Smooth muscle cell (in vitro differentiated cells): Measurements from ENCODE around the gene NEUROG3. TPM values are rescaled to one million over a fixed set of nuclear protein-coding genes. Genes with fewer than 3 reads are reported as not detected.

Experiments
- DNase-seq: peaks from one replicate; lab custom pipeline; 2025; ENCODE audit not compliant: unreplicated experiment; lab: John Stamatoyannopoulos, UW
- H2AFZ ChIP-seq: fragments of 200-600 bp; sonication (generic); 2 replicates; pipeline ENCODE4 v1.6.0; 2016; ENCODE audit warnings: antibody characterized with exemption, low read depth, mild to moderate bottlenecking
- H3F3A ChIP-seq: fragments of 200-600 bp; sonication (generic); 2 replicates; pipeline ENCODE4 v1.6.0; 2017; ENCODE audit warnings: antibody characterized with exemption, low read depth
- H3K27ac ChIP-seq: fragments of 200-600 bp; sonication (generic); 2 replicates; pipeline ENCODE4 v1.5.1; 2016; ENCODE audit warnings: low read depth, mild to moderate bottlenecking
- H3K27me3 ChIP-seq: fragments of 200-600 bp; sonication (generic); 2 replicates; pipeline ENCODE4 v1.6.1; 2016; ENCODE audit warnings: low read depth, mild to moderate bottlenecking
- H3K36me3 ChIP-seq: fragments of 200-600 bp; sonication (generic); 2 replicates; pipeline ENCODE4 v1.5.1; 2016; ENCODE audit warnings: low read depth
- H3K4me1 ChIP-seq: fragments of 200-600 bp; sonication (generic); 2 replicates; pipeline ENCODE4 v1.5.1; 2016; ENCODE audit warnings: low read depth
- H3K4me2 ChIP-seq: fragments of 200-600 bp; sonication (generic); 2 replicates; pipeline ENCODE4 v1.6.0; 2016; ENCODE audit warnings: mild to moderate bottlenecking
- H3K4me3 ChIP-seq: fragments of 200-600 bp; sonication (generic); 2 replicates; pipeline ENCODE4 v1.5.1; 2016; ENCODE audit warnings: mild to moderate bottlenecking
- H3K79me2 ChIP-seq: fragments of 200-600 bp; sonication (generic); 2 replicates; pipeline ENCODE4 v1.6.0; 2016; ENCODE audit warnings: low read depth, mild to moderate bottlenecking
- H3K9ac ChIP-seq: fragments of 200-600 bp; sonication (generic); 2 replicates; pipeline ENCODE4 v1.6.0; 2016; ENCODE audit warnings: low read depth
- H3K9me3 ChIP-seq: fragments of 200-600 bp; sonication (generic); replicated peaks from 2 replicates; pipeline ENCODE4 v1.5.1; 2016; ENCODE audit warnings: low read depth
- H4K20me1 ChIP-seq: fragments of 200-600 bp; sonication (generic); 2 replicates; pipeline ENCODE4 v1.6.0; 2016; ENCODE audit warnings: low read depth
- WGBS: methylation state at CpG from one replicate; pipeline ENCODE4 v1.1.7; 2016; ENCODE audit warnings: low lambda C conversion rate; 5-methylcytosine and 5-hydroxymethylcytosine counted together
- polyA plus RNA-seq: library from polyadenylated mRNA; unstranded; fragments of >200 nt; fragmentation: Nextera tagmentation; extraction: Ambion mirVana; gene quantifications from 2 replicates; pipeline ENCODE4 v1.2.1, GENCODE V29; 2016
- total RNA-seq: library from RNA; depleted of rRNA; stranded (reverse); fragments of >200 nt; gene quantifications from 2 replicates; pipeline ENCODE4 v1.2.3, GENCODE V29; 2014
- TF ChIP-seq, protein P1 (sequence below): fragments of 200-600 bp; sonication (generic); IDR thresholded peaks from 2 replicates; pipeline ENCODE4 v1.5.1; 2017; ENCODE audit warnings: borderline replicate concordance, mild to moderate bottlenecking, antibody characterized with exemption; ENCODE audit not compliant: insufficient read depth, poor library complexity, severe bottlenecking

Gene NEUROG3
- total and polyA plus RNA-seq, 2 experiments from 2014 or later, result not detected

DNA sequence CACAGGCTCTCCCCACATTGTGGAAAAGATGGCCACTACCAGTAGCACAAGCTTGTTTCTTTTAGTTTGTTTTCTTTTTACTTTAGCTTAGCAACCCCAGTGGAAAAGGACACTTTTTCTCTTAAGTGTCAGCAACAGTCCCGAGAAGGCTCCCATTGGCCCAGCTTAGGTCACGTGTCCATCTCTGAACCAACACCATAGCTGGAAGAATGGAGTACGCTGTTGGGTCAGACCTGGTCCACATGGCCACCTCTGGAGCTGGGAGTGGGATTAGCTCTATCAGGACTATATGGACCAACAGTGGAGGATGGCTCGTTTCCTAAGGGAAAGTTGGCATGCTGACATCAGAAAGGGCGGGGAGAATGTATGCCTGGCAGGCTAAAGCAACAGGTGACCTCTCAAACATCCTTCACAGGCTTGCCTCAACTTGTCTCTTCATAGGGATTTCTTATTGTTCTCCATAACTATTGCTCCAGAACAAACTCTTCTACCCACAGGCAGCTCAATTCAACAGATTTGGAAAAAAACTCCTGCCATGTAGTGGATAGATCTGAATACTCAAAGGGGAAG is 27.6 kb upstream of the NEUROG3 start:
- 74% methylated on average over 5 of the region's 5 CpGs for WGBS
- DNase-seq, result no peak
- TF ChIP-seq, protein P1, sequence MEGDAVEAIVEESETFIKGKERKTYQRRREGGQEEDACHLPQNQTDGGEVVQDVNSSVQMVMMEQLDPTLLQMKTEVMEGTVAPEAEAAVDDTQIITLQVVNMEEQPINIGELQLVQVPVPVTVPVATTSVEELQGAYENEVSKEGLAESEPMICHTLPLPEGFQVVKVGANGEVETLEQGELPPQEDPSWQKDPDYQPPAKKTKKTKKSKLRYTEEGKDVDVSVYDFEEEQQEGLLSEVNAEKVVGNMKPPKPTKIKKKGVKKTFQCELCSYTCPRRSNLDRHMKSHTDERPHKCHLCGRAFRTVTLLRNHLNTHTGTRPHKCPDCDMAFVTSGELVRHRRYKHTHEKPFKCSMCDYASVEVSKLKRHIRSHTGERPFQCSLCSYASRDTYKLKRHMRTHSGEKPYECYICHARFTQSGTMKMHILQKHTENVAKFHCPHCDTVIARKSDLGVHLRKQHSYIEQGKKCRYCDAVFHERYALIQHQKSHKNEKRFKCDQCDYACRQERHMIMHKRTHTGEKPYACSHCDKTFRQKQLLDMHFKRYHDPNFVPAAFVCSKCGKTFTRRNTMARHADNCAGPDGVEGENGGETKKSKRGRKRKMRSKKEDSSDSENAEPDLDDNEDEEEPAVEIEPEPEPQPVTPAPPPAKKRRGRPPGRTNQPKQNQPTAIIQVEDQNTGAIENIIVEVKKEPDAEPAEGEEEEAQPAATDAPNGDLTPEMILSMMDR, result no peak
- no peak overlapping the region for H3K9ac ChIP-seq
- no peaks in the 10 kb centered on the region for H3K4me1 ChIP-seq
- H3K36me3 ChIP-seq, result no peaks in the 10 kb centered on the region
- H3K27me3 ChIP-seq, result peaks cover 28% of the 10 kb centered on the region
- no peaks in the 10 kb centered on the region for H3K9me3 ChIP-seq
- no peak overlapping the region for H3K4me2 ChIP-seq
- H2AFZ ChIP-seq, result no peak overlapping the region
- H3F3A ChIP-seq, result no peaks in the 10 kb centered on the region
- H4K20me1 ChIP-seq, result no peaks in the 10 kb centered on the region
- H3K27ac ChIP-seq, result no peak overlapping the region
- H3K4me3 ChIP-seq, result no peak overlapping the region
- no peaks in the 10 kb centered on the region for H3K79me2 ChIP-seq

DNA sequence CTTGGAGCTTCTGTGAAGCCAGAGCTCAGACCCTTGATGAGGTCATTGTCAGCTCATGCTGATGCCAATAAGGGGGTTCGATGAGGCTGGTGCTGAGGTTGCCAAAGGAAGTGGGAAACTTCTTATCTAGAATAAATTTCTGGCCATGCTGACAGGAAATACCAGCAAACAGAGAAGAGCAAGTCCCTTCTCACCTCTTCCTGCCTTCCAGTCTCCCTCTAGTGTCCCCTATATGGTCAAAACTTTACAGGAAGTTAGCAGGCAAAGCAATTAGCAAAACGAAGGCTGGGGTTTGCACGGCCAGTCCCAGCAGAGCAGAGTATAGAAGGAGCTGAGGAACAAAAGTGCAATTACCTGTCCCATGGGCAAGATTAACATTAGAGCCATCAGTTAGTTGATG is 15.1 kb upstream of the NEUROG3 start:
- H3K4me3 ChIP-seq, result no peak overlapping the region
- TF ChIP-seq, protein P1, result no peak
- no peak overlapping the region for H3K9ac ChIP-seq
- H2AFZ ChIP-seq, result no peak overlapping the region
- no peaks in the 10 kb centered on the region for H4K20me1 ChIP-seq
- H3K27me3 ChIP-seq, result peaks cover 39% of the 10 kb centered on the region
- no peak overlapping the region for H3K4me2 ChIP-seq
- no peaks in the 10 kb centered on the region for H3K9me3 ChIP-seq
- no peaks in the 10 kb centered on the region for H3K36me3 ChIP-seq
- no peak for DNase-seq
- no peak overlapping the region for H3K27ac ChIP-seq
- H3F3A ChIP-seq, result no peaks in the 10 kb centered on the region
- WGBS, result 50% methylated on average over 3 of the region's 3 CpGs
- H3K4me1 ChIP-seq, result no peaks in the 10 kb centered on the region
- no peaks in the 10 kb centered on the region for H3K79me2 ChIP-seq

DNA sequence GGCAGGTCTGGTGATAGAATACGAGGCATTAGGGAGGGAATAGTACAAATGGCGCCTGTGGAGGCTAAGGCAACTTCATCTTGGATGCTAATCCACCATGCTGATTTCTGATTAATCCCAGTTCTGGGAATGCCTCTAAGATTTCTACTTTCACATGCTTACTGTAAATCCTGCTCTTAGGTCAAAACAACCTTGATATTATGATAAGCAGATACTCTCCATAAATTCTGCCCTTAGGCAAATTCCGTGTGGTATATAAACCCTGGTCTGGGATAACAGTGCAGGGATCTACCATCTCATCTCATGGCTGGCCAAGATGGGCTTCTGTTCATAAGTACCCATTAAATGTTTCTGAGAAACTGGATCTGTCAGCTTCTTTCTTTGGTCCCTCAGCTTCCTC is 11.4 kb upstream of the NEUROG3 start:
- H3F3A ChIP-seq, result no peaks in the 10 kb centered on the region
- H3K27ac ChIP-seq, result no peak overlapping the region
- WGBS, result 84% methylated on average over 3 of the region's 3 CpGs
- TF ChIP-seq, protein P1, result no peak
- no peak for DNase-seq
- no peak overlapping the region for H2AFZ ChIP-seq
- H4K20me1 ChIP-seq, result no peaks in the 10 kb centered on the region
- H3K36me3 ChIP-seq, result no peaks in the 10 kb centered on the region
- no peak overlapping the region for H3K4me3 ChIP-seq
- H3K4me2 ChIP-seq, result no peak overlapping the region
- no peaks in the 10 kb centered on the region for H3K4me1 ChIP-seq
- H3K9ac ChIP-seq, result no peak overlapping the region
- H3K27me3 ChIP-seq, result peaks cover 74% of the 10 kb centered on the region
- no peaks in the 10 kb centered on the region for H3K9me3 ChIP-seq
- H3K79me2 ChIP-seq, result no peaks in the 10 kb centered on the region

DNA sequence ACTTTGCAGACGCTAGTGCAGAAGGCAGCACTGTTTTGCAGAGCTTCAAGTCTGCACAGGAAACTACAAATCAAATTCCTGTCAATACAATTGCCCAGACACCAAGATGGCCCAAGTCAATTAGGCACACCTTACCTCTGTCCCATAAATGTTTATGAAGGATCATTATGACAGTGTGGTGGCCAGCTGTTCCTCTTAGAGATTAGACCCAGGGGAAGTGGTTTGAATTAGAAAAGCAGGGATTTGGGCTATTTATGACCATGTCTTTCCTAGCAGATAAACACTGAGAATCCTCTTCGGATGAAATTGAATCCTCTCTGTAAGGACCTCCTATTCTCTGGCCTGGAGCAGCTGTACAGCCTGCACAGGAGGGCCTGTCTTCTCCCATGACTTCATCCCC is 9.9 kb upstream of the NEUROG3 start:
- Histone ChIP-seq H3K27me3 (peaks cover 89% of the 10 kb centered on the region), H3K36me3 (no peaks in the 10 kb centered on the region), H3K4me1 (no peaks in the 10 kb centered on the region), H2AFZ (no peak overlapping the region), H3K4me3 (no peak overlapping the region), H3K79me2 (no peaks in the 10 kb centered on the region), H3K27ac (no peak overlapping the region), H3K4me2 (no peak overlapping the region), H3K9ac (no peak overlapping the region), H3K9me3 (no peaks in the 10 kb centered on the region), H4K20me1 (no peaks in the 10 kb centered on the region), H3F3A (no peaks in the 10 kb centered on the region)
- DNase-seq, result no peak
- TF ChIP-seq, protein P1, result no peak
- 13% methylated on average over 2 of the region's 2 CpGs for WGBS
